ENCODE data around the gene KIF26A.
A peak's percentile ranks its signal among the peaks of the same experiment; 100 is the strongest.

The KIF26A gene

GRCh38 chr14:104138098-104138717 lies at the start of gene KIF26A:
KIF26A (plus strand) TSS chr14:104138587; CDS start chr14:104138723, 136 bp downstream.
- DNase-seq: peak; percentile 36

- DNase-seq: no peak
Measured at GRCh38 chr14:104090071-104090748, 48.2 kb upstream of the KIF26A start.

- no peak for DNase-seq
Measured at GRCh38 chr14:104091061-104091926, 47.1 kb upstream of the KIF26A start.

GRCh38 chr14:104091927-104092771 lies 46.2 kb upstream of the KIF26A start:
- no peak for DNase-seq

- DNase-seq: no peak
Measured at GRCh38 chr14:104092931-104093365, 45.4 kb upstream of the KIF26A start.

GRCh38 chr14:104093366-104094055 lies 44.9 kb upstream of the KIF26A start:
- DNase-seq: no peak

GRCh38 chr14:104094056-104094708 lies 44.2 kb upstream of the KIF26A start:
- no peak for DNase-seq

GRCh38 chr14:104094709-104095425 lies 43.5 kb upstream of the KIF26A start:
- peak; percentile 71 for DNase-seq

GRCh38 chr14:104095426-104096310 lies 42.7 kb upstream of the KIF26A start:
- DNase-seq: no peak

- no peak for DNase-seq
Measured at GRCh38 chr14:104096318-104096717, 42.1 kb upstream of the KIF26A start.

GRCh38 chr14:104096751-104097700 lies 41.4 kb upstream of the KIF26A start:
- no peak for DNase-seq

GRCh38 chr14:104098272-104099095 lies 39.9 kb upstream of the KIF26A start:
- DNase-seq: no peak

- DNase-seq: no peak
Measured at GRCh38 chr14:104099096-104100041, 39.0 kb upstream of the KIF26A start.

GRCh38 chr14:104100171-104101085 lies 38.0 kb upstream of the KIF26A start:
- DNase-seq: no peak

- DNase-seq: no peak
Measured at GRCh38 chr14:104101086-104101621, 37.2 kb upstream of the KIF26A start.
